ENCODE results near the gene SUCLG1.

- no peak for TF ChIP-seq CTCF (conservative IDR thresholded peaks at IDR 0.05 in 1 of 2, IDR thresholded peaks at IDR 0.05 in 1 of 2; ENCODE audit: extremely low read depth in 1 of 2, insufficient read depth in 1 of 2, low read depth in 1 of 2, low read length in 2 of 2)
- no peak for TF ChIP-seq EZH2 (IDR thresholded peaks at IDR 0.05; ENCODE audit: borderline replicate concordance, low read length)
Observed at GRCh38 chr2:84427235-84428138, 31.6 kb downstream of the SUCLG1 start.
